Skeletal muscle satellite cell (primary cell): Measurements from ENCODE around the gene KRTAP5-4.
"Not testable (repeated sequence)": the region's sequence is repeated elsewhere in the genome, so short reads cannot be mapped to it uniquely, and the experiment has no call there.

ENCODE experiments used
- H3K27me3 ChIP-seq: 2 replicates; pipeline ENCODE4 v1.7.0; 2013; ENCODE audit warnings: low read length; ENCODE audit not compliant: control insufficient read depth, insufficient read depth
- H3K36me3 ChIP-seq: 2 replicates; pipeline ENCODE4 v1.7.0; 2013; ENCODE audit warnings: mild to moderate bottlenecking, control low read depth, low read length; ENCODE audit not compliant: insufficient read depth
- H3K4me1 ChIP-seq: 2 replicates; pipeline ENCODE4 v1.7.0; 2013; ENCODE audit warnings: low read length; ENCODE audit not compliant: control insufficient read depth, insufficient read depth
- H3K4me2 ChIP-seq: 2 replicates; pipeline ENCODE4 v1.7.0; 2013; ENCODE audit warnings: mild to moderate bottlenecking, low read length
- H3K4me3 ChIP-seq: 2 replicates; pipeline ENCODE4 v1.7.0; 2013; ENCODE audit warnings: low read length
- H3K9ac ChIP-seq: 2 replicates; pipeline ENCODE4 v1.7.0; 2013; ENCODE audit warnings: mild to moderate bottlenecking, low read depth, low read length, moderate library complexity
- H3K9me3 ChIP-seq: replicated peaks from 2 replicates; pipeline ENCODE4 v1.7.0; 2013; ENCODE audit warnings: mild to moderate bottlenecking, control low read depth, low read length

KRTAP5-4 gene

DNA sequence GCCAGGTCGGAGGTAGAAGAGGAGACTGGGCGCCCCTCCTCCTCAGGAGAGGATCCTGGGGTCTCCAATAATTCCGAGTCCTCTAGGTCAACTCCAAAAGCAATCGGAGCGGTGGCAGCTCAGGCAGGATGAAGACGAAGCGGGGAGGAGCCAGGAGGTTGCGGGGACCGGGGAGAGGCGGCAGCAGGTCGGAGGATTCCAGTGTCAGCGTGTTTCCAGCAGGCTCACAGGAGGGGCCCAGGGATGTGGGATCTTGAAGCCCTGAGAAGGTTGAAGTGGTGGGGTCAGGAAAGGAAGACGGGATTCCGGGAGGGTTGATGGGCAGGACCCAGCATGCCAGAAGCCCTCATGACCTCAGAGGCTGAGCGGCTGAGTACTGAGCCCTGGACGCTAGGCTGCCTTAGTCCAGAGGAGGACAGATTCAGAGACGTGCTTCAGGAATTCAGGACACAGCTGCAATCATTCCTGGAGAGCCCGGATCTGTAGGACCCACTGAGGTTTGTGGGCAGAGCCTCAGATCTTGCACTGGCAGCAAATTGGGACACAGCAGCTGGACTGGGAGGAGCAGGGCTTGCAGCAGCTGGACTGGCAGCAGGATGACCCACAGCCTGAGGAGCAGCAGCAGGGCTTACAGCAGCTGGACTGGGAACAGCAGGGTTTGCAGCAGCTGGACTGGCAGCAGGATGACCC lies 14.6 kb downstream of the KRTAP5-4 start:
- H3K4me1 ChIP-seq, H3K4me3 ChIP-seq, H3K9me3 ChIP-seq, H3K36me3 ChIP-seq, H3K4me2 ChIP-seq, H3K9ac ChIP-seq: not testable (repeated sequence)
- peaks cover 47% of the 10 kb centered on the region for H3K27me3 ChIP-seq

DNA sequence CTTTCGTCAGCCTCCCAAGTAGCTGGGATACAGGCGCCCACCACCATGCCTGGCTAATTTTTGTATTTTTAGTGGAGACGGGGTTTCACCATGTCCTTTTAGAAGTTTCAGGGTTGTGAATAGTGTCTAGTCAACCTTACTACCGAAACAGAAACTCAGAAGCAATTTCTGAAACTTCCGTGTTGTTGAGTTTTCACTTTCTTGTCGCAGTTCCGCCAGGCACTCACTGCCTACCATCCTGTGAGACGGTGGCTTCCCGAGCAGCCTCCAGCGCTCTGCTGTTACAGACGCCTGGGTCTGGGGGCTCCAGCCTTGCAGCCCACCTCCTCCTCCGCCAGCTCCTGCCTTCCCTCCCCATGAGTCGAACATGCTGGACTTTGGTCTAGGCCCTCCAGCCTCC lies 16.0 kb downstream of the KRTAP5-4 start:
- H3K9me3 ChIP-seq, H3K4me2 ChIP-seq, H3K4me1 ChIP-seq, H3K36me3 ChIP-seq, H3K4me3 ChIP-seq, H3K9ac ChIP-seq: not testable (repeated sequence)
- H3K27me3 ChIP-seq: peaks cover 57% of the 10 kb centered on the region

- Histone ChIP-seq H3K27me3 (peaks cover 68% of the 10 kb centered on the region), H3K4me3 (no peak overlapping the region), H3K9ac (no peak overlapping the region), H3K4me1 (no peaks in the 10 kb centered on the region), H3K36me3 (no peaks in the 10 kb centered on the region), H3K4me2 (no peak overlapping the region), H3K9me3 (no peaks in the 10 kb centered on the region)
Observed at GRCh38 chr11:1604711-1605110, 17.2 kb downstream of the KRTAP5-4 start.

DNA sequence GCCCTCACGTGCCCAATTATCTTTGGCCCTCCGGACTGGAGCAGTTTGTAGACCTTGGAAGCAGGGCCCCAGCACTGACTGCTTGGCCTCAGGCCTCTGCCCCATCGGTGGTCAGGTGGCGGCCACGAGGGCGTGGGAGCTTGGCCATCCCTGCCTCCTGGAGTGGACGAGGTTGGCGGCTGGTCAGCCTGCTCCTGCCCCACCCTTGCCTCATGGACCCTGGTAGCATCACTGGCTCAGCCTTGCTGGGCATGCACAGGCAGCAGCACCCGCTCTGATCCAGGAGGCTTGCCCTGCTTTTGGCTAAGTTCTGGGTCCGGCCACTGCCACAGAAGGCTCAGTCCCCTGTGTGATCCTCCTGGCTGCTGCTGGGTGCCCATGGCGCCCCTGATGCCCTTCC lies 17.8 kb downstream of the KRTAP5-4 start:
- H3K4me2 ChIP-seq: no peak overlapping the region
- H3K9ac ChIP-seq: no peak overlapping the region
- no peaks in the 10 kb centered on the region for H3K4me1 ChIP-seq
- no peak overlapping the region for H3K4me3 ChIP-seq
- H3K36me3 ChIP-seq: no peaks in the 10 kb centered on the region
- H3K27me3 ChIP-seq: peaks cover 73% of the 10 kb centered on the region
- no peaks in the 10 kb centered on the region for H3K9me3 ChIP-seq

- H3K4me1 ChIP-seq: no peaks in the 10 kb centered on the region
- no peaks in the 10 kb centered on the region for H3K9me3 ChIP-seq
- H3K36me3 ChIP-seq: no peaks in the 10 kb centered on the region
- H3K4me2 ChIP-seq: no peak overlapping the region
- H3K27me3 ChIP-seq: peaks cover 78% of the 10 kb centered on the region
- H3K9ac ChIP-seq: no peak overlapping the region
- no peak overlapping the region for H3K4me3 ChIP-seq
Observed at GRCh38 chr11:1603629-1604028, 18.3 kb downstream of the KRTAP5-4 start.

DNA sequence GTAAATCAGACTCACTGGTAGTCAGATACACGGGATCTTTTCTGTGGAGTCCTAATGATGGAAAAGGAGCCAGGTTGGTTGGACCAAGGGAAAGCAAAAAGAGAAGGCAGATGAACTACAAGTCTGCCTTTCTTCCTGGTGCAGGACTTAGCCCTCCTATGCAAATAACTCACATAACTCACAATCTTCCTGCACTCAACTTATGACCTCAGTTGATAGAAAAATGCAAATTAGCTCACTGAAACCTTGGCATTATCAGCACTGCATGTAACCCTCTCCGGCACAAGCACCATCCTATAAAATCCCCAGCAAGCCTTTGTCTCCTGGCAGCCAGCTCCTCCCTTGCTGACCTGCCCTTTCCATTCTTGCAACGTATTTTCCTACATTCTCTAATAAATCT lies 20.3 kb downstream of the KRTAP5-4 start:
- not testable (repeated sequence) for H3K4me2 ChIP-seq, H3K9ac ChIP-seq
- peaks cover 76% of the 10 kb centered on the region for H3K27me3 ChIP-seq

GRCh38 chr11:1600626-1601025 lies 21.3 kb downstream of the KRTAP5-4 start:
- Histone ChIP-seq H3K9ac (no peak overlapping the region), H3K36me3 (no peaks in the 10 kb centered on the region), H3K27me3 (peaks cover 75% of the 10 kb centered on the region)

More for the DNA sequence above, 20.3 kb downstream of the KRTAP5-4 start:
- H3K36me3 ChIP-seq, H3K4me1 ChIP-seq, H3K4me3 ChIP-seq, H3K9me3 ChIP-seq: not testable (repeated sequence)

DNA sequence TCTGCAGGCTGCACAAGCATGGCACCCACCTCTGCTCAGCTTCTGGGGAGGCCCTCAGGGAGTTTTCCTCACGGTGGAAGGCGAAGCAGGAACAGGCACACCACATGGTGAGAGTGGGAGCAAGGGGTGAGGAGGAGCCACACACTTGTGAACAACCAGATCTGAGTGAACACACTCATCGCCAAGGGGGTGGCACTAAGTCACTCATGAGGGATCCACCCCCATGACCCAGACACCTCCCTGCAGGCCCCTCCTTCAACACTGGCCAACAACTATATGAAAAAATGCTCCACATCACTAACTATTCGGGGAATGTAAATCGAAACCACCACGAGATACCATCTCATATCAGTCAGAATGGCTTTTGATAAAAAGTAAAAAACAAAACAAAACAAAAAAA lies 23.1 kb downstream of the KRTAP5-4 start:
- peaks cover 79% of the 10 kb centered on the region for H3K27me3 ChIP-seq
- H3K4me3 ChIP-seq: no peak overlapping the region
- H3K4me2 ChIP-seq: no peak overlapping the region
- no peak overlapping the region for H3K9ac ChIP-seq
- H3K4me1 ChIP-seq: no peaks in the 10 kb centered on the region
- no peaks in the 10 kb centered on the region for H3K36me3 ChIP-seq
- H3K9me3 ChIP-seq: no peaks in the 10 kb centered on the region

More at GRCh38 chr11:1600626-1601025, 21.3 kb downstream of the KRTAP5-4 start:
- Histone ChIP-seq H3K9me3 (no peaks in the 10 kb centered on the region), H3K4me1 (no peaks in the 10 kb centered on the region), H3K4me3 (no peak overlapping the region), H3K4me2 (no peak overlapping the region)

DNA sequence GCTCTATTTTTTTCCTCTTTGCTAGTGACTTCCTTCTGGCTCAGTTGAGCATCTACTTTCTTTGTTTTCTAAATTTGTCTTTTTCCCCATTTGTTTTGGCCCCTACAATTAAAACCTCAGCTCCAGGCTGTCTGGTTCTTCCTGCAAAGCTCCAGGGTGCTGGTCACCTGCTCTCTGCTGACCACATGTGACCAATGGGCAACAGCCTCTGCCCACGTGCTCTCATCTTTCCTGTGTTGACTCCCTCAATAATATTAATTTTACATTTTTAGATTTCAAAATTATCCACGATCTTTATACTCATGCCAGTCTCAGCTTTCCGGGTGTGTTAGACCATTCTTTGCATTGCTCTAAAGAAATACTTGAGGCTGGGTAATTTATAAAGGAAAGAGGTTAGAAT lies 23.5 kb downstream of the KRTAP5-4 start:
- peaks cover 81% of the 10 kb centered on the region for H3K27me3 ChIP-seq
- not testable (repeated sequence) for H3K36me3 ChIP-seq, H3K9me3 ChIP-seq, H3K4me2 ChIP-seq, H3K4me3 ChIP-seq, H3K9ac ChIP-seq, H3K4me1 ChIP-seq

- H3K27me3 ChIP-seq: peaks cover 79% of the 10 kb centered on the region
- no peak within 1 kb of the TSS for H3K9ac ChIP-seq
- no peak within 1 kb of the TSS for H3K4me2 ChIP-seq
- no peak within 1 kb of the TSS for H3K4me3 ChIP-seq
- H3K4me1 ChIP-seq: no peaks in the 10 kb centered on the region
- H3K9me3 ChIP-seq: no peaks in the 10 kb centered on the region
- no peaks in the 10 kb centered on the region for H3K36me3 ChIP-seq
Observed at GRCh38 chr11:1597994-1598380, 24.0 kb downstream of the KRTAP5-4 start, which contains the start of gene KRTAP5-2. TSS of gene KRTAP5-2 (minus strand) at chr11:1598294. CDS start at chr11:1598250, 44 bp downstream.

- no peak overlapping the region for H3K4me3 ChIP-seq
- no peak overlapping the region for H3K4me2 ChIP-seq
- H3K4me1 ChIP-seq: no peaks in the 10 kb centered on the region
- no peaks in the 10 kb centered on the region for H3K36me3 ChIP-seq
- peaks cover 83% of the 10 kb centered on the region for H3K27me3 ChIP-seq
- no peak overlapping the region for H3K9ac ChIP-seq
- no peaks in the 10 kb centered on the region for H3K9me3 ChIP-seq
Observed at GRCh38 chr11:1597331-1597993, 24.5 kb downstream of the KRTAP5-4 start.

- H3K4me2 ChIP-seq, H3K36me3 ChIP-seq, H3K4me1 ChIP-seq, H3K9ac ChIP-seq, H3K4me3 ChIP-seq, H3K9me3 ChIP-seq: not testable (repeated sequence)
- H3K27me3 ChIP-seq: peaks cover 79% of the 10 kb centered on the region
Observed at GRCh38 chr11:1596576-1597121, 25.3 kb downstream of the KRTAP5-4 start.
